RKO (cell line): ENCODE data around the gene RASSF4.
"Not testable (repeated sequence)": the region's sequence is repeated elsewhere in the genome, so short reads cannot be mapped to it uniquely, and the experiment has no call there.

ENCODE experiments used
- DNase-seq: peaks from one replicate; pipeline ENCODE4 v3.0.0-alpha.2; 2016; ENCODE audit warnings: low spot score

The RASSF4 gene

DNA sequence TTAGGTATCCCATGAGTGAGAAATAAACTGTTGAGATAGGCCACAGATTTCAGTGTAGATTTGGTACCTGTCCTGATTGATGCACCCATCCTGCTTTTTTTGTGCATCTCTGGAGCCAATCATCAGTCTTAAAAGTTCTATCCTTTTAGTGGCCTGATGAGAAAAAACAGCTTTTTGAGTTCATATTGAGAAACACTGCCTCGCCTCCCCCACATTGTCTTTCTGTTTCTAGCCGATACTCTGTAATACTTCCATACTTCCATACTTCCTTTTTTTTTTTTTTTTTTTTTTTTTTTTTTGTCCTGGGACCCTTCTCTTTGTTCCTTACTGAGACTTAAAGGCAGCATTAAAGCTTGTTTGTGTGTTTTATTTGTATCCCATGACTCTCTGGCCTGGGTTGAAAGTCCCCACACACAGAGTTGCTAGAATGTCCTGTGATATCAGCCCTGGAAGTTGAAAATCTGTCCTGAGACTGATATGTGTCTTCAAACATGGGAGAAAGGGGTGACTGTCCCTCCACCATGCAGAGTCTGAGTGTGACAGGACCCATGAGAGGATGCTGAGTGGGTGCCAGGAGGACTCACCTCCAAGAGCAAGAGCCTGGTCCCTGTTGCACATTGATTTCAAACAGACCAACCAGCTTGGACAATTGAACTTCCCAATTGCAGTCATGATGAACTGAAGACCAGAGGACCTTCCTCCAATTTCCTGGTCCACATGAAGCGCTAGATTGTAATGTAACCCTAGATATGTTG is 46.9 kb downstream of the RASSF4 start:
- DNase-seq = no peak

DNA sequence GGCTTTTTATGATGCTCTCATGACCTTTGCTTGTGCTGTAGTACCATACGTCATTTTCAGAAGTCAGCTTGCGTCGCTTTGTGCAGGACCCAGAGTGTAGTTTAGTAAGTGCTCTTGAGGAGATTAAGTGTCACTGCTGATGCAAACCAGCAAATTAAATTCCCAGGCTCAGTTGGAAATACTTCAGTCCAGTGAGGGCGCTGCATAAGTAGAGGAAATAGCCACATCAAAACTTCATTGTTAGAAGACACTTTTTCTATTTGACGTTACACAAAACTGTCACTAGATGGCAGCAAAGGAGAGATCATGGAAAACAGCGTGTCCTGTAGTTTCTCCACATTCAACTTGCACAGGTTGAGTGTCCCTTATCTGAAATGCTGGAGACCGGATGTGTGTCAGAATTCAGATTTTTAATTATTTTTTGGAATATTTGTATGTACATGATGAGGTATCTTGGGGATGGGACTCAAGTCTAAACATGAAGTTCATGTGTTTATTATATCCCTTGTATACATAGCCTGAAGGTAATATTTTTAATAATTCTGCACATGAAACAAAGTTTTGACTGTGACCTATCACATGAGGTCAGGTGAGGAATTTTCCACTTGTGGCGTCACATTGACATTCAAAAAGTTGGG is 49.0 kb downstream of the RASSF4 start:
- DNase-seq = peak; percentile 97

DNA sequence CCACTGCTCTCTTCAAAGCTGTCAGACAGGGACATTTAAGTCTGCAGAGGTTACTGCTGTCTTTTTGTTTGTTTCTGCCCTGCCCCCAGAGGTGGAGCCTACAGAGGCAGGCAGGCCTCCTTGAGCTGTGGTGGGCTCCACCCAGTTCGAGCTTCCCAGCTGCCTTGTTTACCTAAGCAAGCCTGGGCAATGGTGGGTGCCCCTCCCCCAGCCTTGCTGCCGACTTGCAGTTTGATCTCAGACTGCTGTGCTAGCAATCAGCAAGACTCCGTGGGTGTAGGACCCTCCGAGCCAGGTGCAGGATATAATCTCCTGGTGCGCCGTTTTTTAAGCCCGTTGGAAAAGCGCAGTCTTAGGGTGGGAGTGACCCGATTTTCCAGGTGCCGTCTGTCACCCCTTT is 55.0 kb downstream of the RASSF4 start:
- DNase-seq = not testable (repeated sequence)

DNA sequence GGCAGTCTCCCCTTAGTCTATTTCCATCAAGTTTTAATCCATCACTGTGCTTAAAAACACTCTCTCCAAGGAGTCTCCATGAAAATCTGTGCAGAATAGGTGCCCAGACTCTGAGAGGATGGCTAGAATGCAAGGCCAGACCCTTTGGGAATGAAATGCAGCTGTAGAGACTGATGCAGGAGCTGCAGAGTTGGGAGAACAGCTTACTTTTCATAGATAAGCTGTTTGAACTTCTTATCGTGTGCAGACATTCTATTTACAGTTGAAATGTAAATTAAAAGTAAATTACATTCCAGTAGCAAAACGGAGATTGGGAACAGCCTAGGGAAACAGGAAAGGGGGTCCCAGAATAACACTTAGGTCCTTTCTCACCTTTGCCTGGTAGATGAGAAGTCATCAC is 56.0 kb downstream of the RASSF4 start:
- no peak for DNase-seq

DNA sequence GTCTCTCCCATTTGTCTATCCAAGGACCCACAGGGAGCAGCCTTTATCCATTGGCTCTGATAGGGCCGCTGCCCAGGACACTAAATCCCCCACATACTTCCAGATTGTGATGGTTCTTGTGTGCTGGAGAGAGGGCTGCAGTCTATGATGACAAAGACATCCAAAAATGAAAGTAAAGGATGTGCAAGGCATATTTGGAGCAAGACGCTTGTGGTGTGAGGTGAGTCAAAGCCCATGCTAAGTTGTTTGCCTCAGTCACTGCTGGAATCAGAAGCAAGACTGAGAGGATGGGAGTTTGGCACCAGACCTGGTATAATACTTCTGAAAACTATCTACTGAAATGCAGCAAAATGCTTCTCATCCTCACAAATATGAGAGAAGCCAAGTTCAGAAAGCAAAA is 63.8 kb downstream of the RASSF4 start:
- DNase-seq = no peak

DNA sequence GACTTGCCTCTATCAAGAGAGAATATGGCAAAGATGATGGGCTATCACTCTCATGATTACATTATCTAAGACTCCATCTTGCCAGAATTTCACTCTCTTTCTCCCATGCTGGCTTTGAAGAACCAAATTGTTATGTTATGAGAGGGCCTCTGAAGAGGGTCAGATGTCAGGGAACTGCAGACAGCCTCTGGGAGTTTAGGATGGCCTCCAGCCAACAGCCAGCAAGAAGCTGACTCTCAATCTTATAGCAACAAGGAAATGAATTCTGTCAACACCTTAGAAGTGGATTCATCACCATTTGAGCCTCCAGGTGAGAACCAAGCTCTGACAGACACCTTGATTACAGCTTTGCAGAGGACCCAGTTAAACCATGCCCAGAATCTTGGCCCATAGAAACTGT is 74.7 kb downstream of the RASSF4 start:
- DNase-seq = no peak

DNA sequence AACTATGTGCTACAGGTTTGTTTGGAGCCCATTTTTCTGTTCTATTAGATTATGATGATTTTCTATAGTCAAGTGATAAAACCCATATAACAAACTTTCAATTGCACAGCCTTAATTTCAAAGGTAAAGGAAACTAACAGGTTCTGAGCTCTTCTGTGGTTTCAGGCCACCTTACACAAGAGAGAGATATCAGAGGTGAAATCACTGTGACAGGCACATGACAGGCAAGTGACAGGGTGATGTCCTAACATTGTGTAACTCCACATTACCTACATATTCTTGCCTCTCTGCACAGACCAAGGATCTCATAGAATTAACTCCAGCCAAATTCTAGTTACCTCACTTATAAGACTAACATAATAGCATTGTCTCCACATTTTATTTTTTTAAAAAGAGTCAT is 76.1 kb downstream of the RASSF4 start:
- no peak for DNase-seq

DNA sequence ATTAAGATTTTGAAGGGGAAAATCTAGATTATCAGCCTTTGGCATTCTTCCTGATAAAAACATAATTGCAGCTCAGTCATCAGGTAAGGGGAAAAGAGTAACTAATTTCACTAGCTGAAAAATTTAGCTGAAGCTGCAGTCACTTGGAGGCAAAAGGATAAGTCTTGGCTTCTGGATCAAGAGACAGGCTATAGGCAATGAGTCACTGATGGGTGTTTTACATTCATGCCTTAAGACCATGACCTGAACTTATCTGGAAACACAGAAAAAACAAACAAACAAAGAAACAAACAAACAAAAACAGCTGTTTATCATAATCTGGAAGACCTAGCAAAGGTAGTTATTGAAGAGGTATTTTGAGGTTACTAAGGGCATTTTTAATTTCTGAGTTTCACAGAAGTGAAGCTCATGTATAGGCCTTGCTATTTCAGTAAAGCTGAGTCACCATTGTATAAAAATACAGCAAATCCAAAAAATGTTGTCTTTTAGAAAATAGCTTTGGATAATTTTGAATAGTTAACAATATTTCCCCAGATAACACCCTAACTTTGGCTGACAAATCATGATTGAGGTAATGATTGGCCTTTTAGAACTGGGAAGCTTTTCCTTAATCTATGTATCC is 81.4 kb downstream of the RASSF4 start:
- DNase-seq = no peak

DNA sequence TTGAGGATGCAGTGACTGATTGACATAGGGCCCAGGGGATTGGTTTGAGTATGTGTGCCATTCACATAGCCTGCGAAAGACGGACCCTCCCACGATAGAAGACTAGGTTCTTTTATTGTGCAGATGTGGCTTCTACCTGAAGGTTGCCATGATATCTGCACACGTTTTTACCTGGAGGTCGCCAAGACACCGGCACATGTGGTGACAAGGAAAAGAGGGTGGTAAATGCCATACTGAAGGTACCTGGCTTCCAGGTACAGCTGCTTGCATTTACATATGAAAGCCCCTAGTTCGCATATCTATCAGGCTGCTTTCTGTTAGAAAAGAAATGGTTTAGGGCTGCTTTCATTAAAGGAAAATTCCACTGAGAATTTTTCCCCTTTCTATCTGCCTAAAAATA is 84.7 kb downstream of the RASSF4 start:
- DNase-seq = no peak
